Measurements from ENCODE around the gene ELOVL3. TPM values are rescaled to one million over a fixed set of nuclear protein-coding genes. Genes with fewer than 3 reads are reported as not detected.

ELOVL3 gene
- total and polyA plus RNA-seq, 2 experiments from 2014 or later = 0.59 TPM; not detected in 1

GRCh38 chr10:102198027-102198426, 28.1 kb upstream of the ELOVL3 start (continued):
- TF ChIP-seq EZH2 (IDR thresholded peaks at IDR 0.05; ENCODE audit: low read depth, unreplicated experiment) = no peak

GRCh38 chr10:102200751-102201640, 25.1 kb upstream of the ELOVL3 start:
- no peak overlapping the region for H2AFZ ChIP-seq
- no peak overlapping the region for H3K27ac ChIP-seq (ENCODE audit: low read depth)
- H3K9me3 Mint-ChIP-seq = peaks cover 65% of the 10 kb centered on the region
- ATAC-seq = no peak
- H3K36me3 Mint-ChIP-seq (ENCODE audit: low read depth) = peaks cover 8% of the 10 kb centered on the region; the same call in 2 of the 3 replicates
- no peaks in the 10 kb centered on the region for H3K4me1 Mint-ChIP-seq
- no peak overlapping the region for H3K4me3 ChIP-seq
- H4K20me1 ChIP-seq (replicated peaks; ENCODE audit: insufficient read depth) = no peaks in the 10 kb centered on the region
- H3K9me2 ChIP-seq (ENCODE audit: insufficient read depth) = no peaks in the 10 kb centered on the region
- no peak overlapping the region for H3K27ac Mint-ChIP-seq
- peaks cover 3% of the 10 kb centered on the region; the same call in 1 of the 2 replicates for H3K36me3 ChIP-seq (ENCODE audit: insufficient read depth)
- peaks cover 4% of the 10 kb centered on the region for H3K27me3 Mint-ChIP-seq (ENCODE audit: insufficient read depth, low read depth, poor library complexity)
- H3K79me2 ChIP-seq (replicated peaks; ENCODE audit: insufficient read depth) = no peaks in the 10 kb centered on the region
- TF ChIP-seq JUNB (IDR thresholded peaks at IDR 0.05; ENCODE audit: unreplicated experiment) (no peak), ETS1 (IDR thresholded peaks at IDR 0.05) (no peak), EZH2phosphoT487 (IDR thresholded peaks at IDR 0.05; ENCODE audit: unreplicated experiment) (no peak), ZNF462 (CRISPR knock-in tag; IDR thresholded peaks at IDR 0.05) (no peak), ZNF331 (CRISPR knock-in tag; IDR thresholded peaks at IDR 0.05; ENCODE audit: low read depth) (no peak), EZH2 (IDR thresholded peaks at IDR 0.05; ENCODE audit: low read depth, unreplicated experiment) (no peak), ZNF114 (CRISPR knock-in tag; IDR thresholded peaks at IDR 0.05) (no peak), POLR2AphosphoS5 (IDR thresholded peaks at IDR 0.05; ENCODE audit: low read depth) (no peak), REST (IDR thresholded peaks at IDR 0.05; ENCODE audit: unreplicated experiment) (no peak)
- H3K4me1 ChIP-seq (ENCODE audit: insufficient read depth) = no peaks in the 10 kb centered on the region
- no peak for DNase-seq (ENCODE audit: low spot score)
- no peaks in the 10 kb centered on the region for H3F3A ChIP-seq (replicated peaks; ENCODE audit: low read depth)
- no peak overlapping the region for H3K4me2 ChIP-seq
- H3K4me3 Mint-ChIP-seq = no peak overlapping the region
- H3K27me3 ChIP-seq (ENCODE audit: insufficient read depth) = no peaks in the 10 kb centered on the region

Measured in GM23338 (cell line).